Ishikawa (cell line): Measurements from ENCODE around the gene TC2N.

Source experiments
- CEBPB ChIP-seq: IDR thresholded peaks from 2 replicates; pipeline ENCODE4 v1.6.1; 2012
- CREB1 ChIP-seq: IDR thresholded peaks from 2 replicates; pipeline ENCODE4 v1.6.1; 2012; ENCODE audit warnings: low read depth
- EP300 ChIP-seq: IDR thresholded peaks from 2 replicates; pipeline ENCODE4 v1.6.1; 2012; ENCODE audit warnings: borderline replicate concordance
- FOXM1 ChIP-seq: IDR thresholded peaks from 2 replicates; pipeline ENCODE4 v1.6.1; 2012; ENCODE audit warnings: low read depth, borderline replicate concordance
- NFIC ChIP-seq: IDR thresholded peaks from 2 replicates; pipeline ENCODE4 v1.6.1; 2012
- RAD21 ChIP-seq: IDR thresholded peaks from 2 replicates; pipeline ENCODE4 v1.6.1; 2012; ENCODE audit warnings: low read depth
- REST ChIP-seq: IDR thresholded peaks from 2 replicates; pipeline ENCODE4 v1.6.1; 2012; ENCODE audit warnings: low read depth, mild to moderate bottlenecking
- TAF1 ChIP-seq: IDR thresholded peaks from 2 replicates; pipeline ENCODE4 v1.6.1; 2012; ENCODE audit warnings: low read depth, mild to moderate bottlenecking
- YY1 ChIP-seq: IDR thresholded peaks from 2 replicates; pipeline ENCODE4 v1.6.1; 2012; ENCODE audit warnings: low read depth
- ZBTB7A ChIP-seq: IDR thresholded peaks from 2 replicates; pipeline ENCODE4 v1.6.1; 2012; ENCODE audit warnings: low read depth
- TF ChIP-seq, protein P1 (sequence below): IDR thresholded peaks from 2 replicates; pipeline ENCODE4 v1.6.1; 2012
- TF ChIP-seq, protein P2 (sequence below): IDR thresholded peaks from 2 replicates; pipeline ENCODE4 v1.6.1; 2012

- TF ChIP-seq RAD21 (no peak), NFIC (peak; percentile 62), FOXM1 (peak; percentile 80), YY1 (no peak), REST (no peak), CREB1 (0 out of 2 replicates have a peak, but pooled peaks have one; percentile 18), TAF1 (no peak), CEBPB (peak; percentile 99), ZBTB7A (no peak), EP300 (peak; percentile 74; the same call in 1 of the 2 replicates)
- TF ChIP-seq, protein P1, sequence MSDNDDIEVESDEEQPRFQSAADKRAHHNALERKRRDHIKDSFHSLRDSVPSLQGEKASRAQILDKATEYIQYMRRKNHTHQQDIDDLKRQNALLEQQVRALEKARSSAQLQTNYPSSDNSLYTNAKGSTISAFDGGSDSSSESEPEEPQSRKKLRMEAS, result 0 out of 2 replicates have a peak, but pooled peaks have one; percentile 31
- TF ChIP-seq, protein P2, sequence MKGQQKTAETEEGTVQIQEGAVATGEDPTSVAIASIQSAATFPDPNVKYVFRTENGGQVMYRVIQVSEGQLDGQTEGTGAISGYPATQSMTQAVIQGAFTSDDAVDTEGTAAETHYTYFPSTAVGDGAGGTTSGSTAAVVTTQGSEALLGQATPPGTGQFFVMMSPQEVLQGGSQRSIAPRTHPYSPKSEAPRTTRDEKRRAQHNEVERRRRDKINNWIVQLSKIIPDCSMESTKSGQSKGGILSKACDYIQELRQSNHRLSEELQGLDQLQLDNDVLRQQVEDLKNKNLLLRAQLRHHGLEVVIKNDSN, result no peak
Observed at GRCh38 chr14:91755570-91756295, 111.6 kb downstream of the TC2N start.
